ENCODE measurements around the gene DHDDS.

Gene DHDDS

GRCh38 chr1:26387447-26387846, 44.7 kb upstream of the DHDDS start:
- H3K9me3 ChIP-seq (replicated peaks; ENCODE audit: insufficient read depth, low read length): no peaks in the 10 kb centered on the region
- H4K20me1 ChIP-seq (ENCODE audit: insufficient read depth, low read length): no peaks in the 10 kb centered on the region
- H3K27ac ChIP-seq (ENCODE audit: low read length): no peak overlapping the region
- H3K36me3 ChIP-seq (replicated peaks; ENCODE audit: insufficient read depth, low read length): no peaks in the 10 kb centered on the region
- DNase-seq: no peak
- H3K9me2 ChIP-seq (replicated peaks; ENCODE audit: insufficient read depth, low read length): no peaks in the 10 kb centered on the region
- no peak overlapping the region for H3K4me3 ChIP-seq (ENCODE audit: low read length)
- no peaks in the 10 kb centered on the region for H3K4me1 ChIP-seq (ENCODE audit: low read length)
- no peaks in the 10 kb centered on the region for H3K79me2 ChIP-seq (ENCODE audit: low read length)
- H3K27me3 ChIP-seq (replicated peaks; ENCODE audit: insufficient read depth, low read length): no peaks in the 10 kb centered on the region
- no peak overlapping the region for H3K4me2 ChIP-seq (ENCODE audit: low read depth, low read length)
- no peaks in the 10 kb centered on the region for H3F3A ChIP-seq (ENCODE audit: insufficient read depth, low read length)
- TF ChIP-seq EZH2phosphoT487 (IDR thresholded peaks at IDR 0.05; ENCODE audit: low read length): no peak
- no peak for TF ChIP-seq EZH2 (optimal IDR thresholded peaks at IDR 0.05; ENCODE audit: low read depth, low read length)
- TF ChIP-seq CTCF (IDR thresholded peaks at IDR 0.05; ENCODE audit: low read length): no peak
- H2AFZ ChIP-seq (ENCODE audit: low read length): no peak overlapping the region
- H3K9ac ChIP-seq (ENCODE audit: low read length): no peak overlapping the region

GRCh38 chr1:26388791-26389445, 43.2 kb upstream of the DHDDS start:
- Histone ChIP-seq H3K79me2 (ENCODE audit: low read length) (no peaks in the 10 kb centered on the region), H3K4me1 (ENCODE audit: low read length) (no peaks in the 10 kb centered on the region), H2AFZ (ENCODE audit: low read length) (no peak overlapping the region), H3K9me2 (replicated peaks; ENCODE audit: insufficient read depth, low read length) (no peaks in the 10 kb centered on the region), H3K9ac (ENCODE audit: low read length) (no peak overlapping the region), H3K4me2 (ENCODE audit: low read depth, low read length) (no peak overlapping the region), H3K4me3 (ENCODE audit: low read length) (no peak overlapping the region), H3K9me3 (replicated peaks; ENCODE audit: insufficient read depth, low read length) (no peaks in the 10 kb centered on the region), H3K27ac (ENCODE audit: low read length) (no peak overlapping the region), H4K20me1 (ENCODE audit: insufficient read depth, low read length) (no peaks in the 10 kb centered on the region), H3F3A (ENCODE audit: insufficient read depth, low read length) (no peaks in the 10 kb centered on the region), H3K36me3 (replicated peaks; ENCODE audit: insufficient read depth, low read length) (no peaks in the 10 kb centered on the region), H3K27me3 (replicated peaks; ENCODE audit: insufficient read depth, low read length) (no peaks in the 10 kb centered on the region)
- no peak for TF ChIP-seq CTCF (IDR thresholded peaks at IDR 0.05; ENCODE audit: low read length)
- no peak for TF ChIP-seq EZH2 (optimal IDR thresholded peaks at IDR 0.05; ENCODE audit: low read depth, low read length)
- TF ChIP-seq EZH2phosphoT487 (IDR thresholded peaks at IDR 0.05; ENCODE audit: low read length): no peak
- no peak for DNase-seq

GRCh38 chr1:26389604-26390247, 42.4 kb upstream of the DHDDS start:
- Histone ChIP-seq H2AFZ (ENCODE audit: low read length) (no peak overlapping the region), H3K79me2 (ENCODE audit: low read length) (no peaks in the 10 kb centered on the region), H3K27me3 (replicated peaks; ENCODE audit: insufficient read depth, low read length) (0 out of 2 replicates have a peak, but pooled peaks cover under 1% of the 10 kb centered on the region), H4K20me1 (ENCODE audit: insufficient read depth, low read length) (no peaks in the 10 kb centered on the region), H3K4me3 (ENCODE audit: low read length) (no peak overlapping the region), H3F3A (ENCODE audit: insufficient read depth, low read length) (no peaks in the 10 kb centered on the region), H3K36me3 (replicated peaks; ENCODE audit: insufficient read depth, low read length) (no peaks in the 10 kb centered on the region), H3K27ac (ENCODE audit: low read length) (no peak overlapping the region), H3K9ac (ENCODE audit: low read length) (no peak overlapping the region), H3K4me2 (ENCODE audit: low read depth, low read length) (no peak overlapping the region), H3K9me2 (replicated peaks; ENCODE audit: insufficient read depth, low read length) (no peaks in the 10 kb centered on the region), H3K9me3 (replicated peaks; ENCODE audit: insufficient read depth, low read length) (no peaks in the 10 kb centered on the region), H3K4me1 (ENCODE audit: low read length) (no peaks in the 10 kb centered on the region)
- DNase-seq: no peak
- TF ChIP-seq CTCF (IDR thresholded peaks at IDR 0.05; ENCODE audit: low read length) (no peak), EZH2phosphoT487 (IDR thresholded peaks at IDR 0.05; ENCODE audit: low read length) (no peak), EZH2 (optimal IDR thresholded peaks at IDR 0.05; ENCODE audit: low read depth, low read length) (no peak)

Measured in MM.1S (cell line).